Measurements from ENCODE around the gene MKLN1. TPM values are rescaled to one million over a fixed set of nuclear protein-coding genes. Genes with fewer than 3 reads are reported as not detected.

The MKLN1 gene
- total and polyA plus RNA-seq, 4 donors: 7.1 to 48.4 (median 25.5) TPM

GRCh38 chr7:131292141-131292905, 35.4 kb upstream of the MKLN1 start:
- no peak for TF ChIP-seq TAF1 (conservative IDR thresholded peaks at IDR 0.05)
- no peak for TF ChIP-seq HNF4G (IDR thresholded peaks at IDR 0.05)
- no peak for TF ChIP-seq RAD21 (IDR thresholded peaks at IDR 0.05)
- TF ChIP-seq ATF3 (IDR thresholded peaks at IDR 0.05): no peak
- TF ChIP-seq, protein P1, sequence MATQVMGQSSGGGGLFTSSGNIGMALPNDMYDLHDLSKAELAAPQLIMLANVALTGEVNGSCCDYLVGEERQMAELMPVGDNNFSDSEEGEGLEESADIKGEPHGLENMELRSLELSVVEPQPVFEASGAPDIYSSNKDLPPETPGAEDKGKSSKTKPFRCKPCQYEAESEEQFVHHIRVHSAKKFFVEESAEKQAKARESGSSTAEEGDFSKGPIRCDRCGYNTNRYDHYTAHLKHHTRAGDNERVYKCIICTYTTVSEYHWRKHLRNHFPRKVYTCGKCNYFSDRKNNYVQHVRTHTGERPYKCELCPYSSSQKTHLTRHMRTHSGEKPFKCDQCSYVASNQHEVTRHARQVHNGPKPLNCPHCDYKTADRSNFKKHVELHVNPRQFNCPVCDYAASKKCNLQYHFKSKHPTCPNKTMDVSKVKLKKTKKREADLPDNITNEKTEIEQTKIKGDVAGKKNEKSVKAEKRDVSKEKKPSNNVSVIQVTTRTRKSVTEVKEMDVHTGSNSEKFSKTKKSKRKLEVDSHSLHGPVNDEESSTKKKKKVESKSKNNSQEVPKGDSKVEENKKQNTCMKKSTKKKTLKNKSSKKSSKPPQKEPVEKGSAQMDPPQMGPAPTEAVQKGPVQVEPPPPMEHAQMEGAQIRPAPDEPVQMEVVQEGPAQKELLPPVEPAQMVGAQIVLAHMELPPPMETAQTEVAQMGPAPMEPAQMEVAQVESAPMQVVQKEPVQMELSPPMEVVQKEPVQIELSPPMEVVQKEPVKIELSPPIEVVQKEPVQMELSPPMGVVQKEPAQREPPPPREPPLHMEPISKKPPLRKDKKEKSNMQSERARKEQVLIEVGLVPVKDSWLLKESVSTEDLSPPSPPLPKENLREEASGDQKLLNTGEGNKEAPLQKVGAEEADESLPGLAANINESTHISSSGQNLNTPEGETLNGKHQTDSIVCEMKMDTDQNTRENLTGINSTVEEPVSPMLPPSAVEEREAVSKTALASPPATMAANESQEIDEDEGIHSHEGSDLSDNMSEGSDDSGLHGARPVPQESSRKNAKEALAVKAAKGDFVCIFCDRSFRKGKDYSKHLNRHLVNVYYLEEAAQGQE (IDR thresholded peaks at IDR 0.05): no peak
- TF ChIP-seq, protein P2, sequence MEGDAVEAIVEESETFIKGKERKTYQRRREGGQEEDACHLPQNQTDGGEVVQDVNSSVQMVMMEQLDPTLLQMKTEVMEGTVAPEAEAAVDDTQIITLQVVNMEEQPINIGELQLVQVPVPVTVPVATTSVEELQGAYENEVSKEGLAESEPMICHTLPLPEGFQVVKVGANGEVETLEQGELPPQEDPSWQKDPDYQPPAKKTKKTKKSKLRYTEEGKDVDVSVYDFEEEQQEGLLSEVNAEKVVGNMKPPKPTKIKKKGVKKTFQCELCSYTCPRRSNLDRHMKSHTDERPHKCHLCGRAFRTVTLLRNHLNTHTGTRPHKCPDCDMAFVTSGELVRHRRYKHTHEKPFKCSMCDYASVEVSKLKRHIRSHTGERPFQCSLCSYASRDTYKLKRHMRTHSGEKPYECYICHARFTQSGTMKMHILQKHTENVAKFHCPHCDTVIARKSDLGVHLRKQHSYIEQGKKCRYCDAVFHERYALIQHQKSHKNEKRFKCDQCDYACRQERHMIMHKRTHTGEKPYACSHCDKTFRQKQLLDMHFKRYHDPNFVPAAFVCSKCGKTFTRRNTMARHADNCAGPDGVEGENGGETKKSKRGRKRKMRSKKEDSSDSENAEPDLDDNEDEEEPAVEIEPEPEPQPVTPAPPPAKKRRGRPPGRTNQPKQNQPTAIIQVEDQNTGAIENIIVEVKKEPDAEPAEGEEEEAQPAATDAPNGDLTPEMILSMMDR (IDR thresholded peaks at IDR 0.05; ENCODE audit: low read depth, low read length, missing input control): no peak
- TF ChIP-seq MAX (IDR thresholded peaks at IDR 0.05): no peak
- TF ChIP-seq RXRA (IDR thresholded peaks at IDR 0.05): no peak
- no peak for TF ChIP-seq JUND (IDR thresholded peaks at IDR 0.05)
- TF ChIP-seq NR2F2 (IDR thresholded peaks at IDR 0.05): no peak
- TF ChIP-seq HNF4A (conservative IDR thresholded peaks at IDR 0.05): no peak
- TF ChIP-seq SP1 (IDR thresholded peaks at IDR 0.05): no peak
- no peak for TF ChIP-seq EGR1 (IDR thresholded peaks at IDR 0.05; ENCODE audit: low read depth in 2 of 2)
- H3K4me1 ChIP-seq (ENCODE audit: control insufficient read depth in 4 of 4, insufficient read depth in 4 of 4, low read length in 3 of 4): no peaks in the 10 kb centered on the region
- no peaks in the 10 kb centered on the region for H3K27me3 ChIP-seq (ENCODE audit: control insufficient read depth in 4 of 4, insufficient read depth in 4 of 4, low read length in 3 of 4)
- no peak overlapping the region for H3K9ac ChIP-seq (ENCODE audit: low read depth in 1 of 2, low read length in 2 of 2)
- no peaks in the 10 kb centered on the region for H3K36me3 ChIP-seq (ENCODE audit: control insufficient read depth in 4 of 4, insufficient read depth in 3 of 4, low read depth in 1 of 4, low read length in 3 of 4)
- no peak for DNase-seq (ENCODE audit: low spot score)
- H3K9me3 ChIP-seq (ENCODE audit: control insufficient read depth in 4 of 4, low read length in 3 of 4): no peaks in the 10 kb centered on the region
- no peak overlapping the region for H3K4me3 ChIP-seq (ENCODE audit: low read depth in 1 of 3, low read length in 3 of 3)
- no peak overlapping the region for H3K27ac ChIP-seq (ENCODE audit: low read depth in 1 of 2, low read length in 2 of 2)
- 90% methylated on average over 4 of the region's 4 CpGs for WGBS

- H3K4me3 ChIP-seq (ENCODE audit: low read depth in 1 of 3, low read length in 3 of 3): no peak overlapping the region
- WGBS: 98% methylated on average over 1 of the region's 1 CpG
- TF ChIP-seq MAX (IDR thresholded peaks at IDR 0.05) (no peak), TAF1 (conservative IDR thresholded peaks at IDR 0.05) (no peak), HNF4A (conservative IDR thresholded peaks at IDR 0.05) (no peak), JUND (IDR thresholded peaks at IDR 0.05) (no peak), RXRA (IDR thresholded peaks at IDR 0.05) (no peak), EGR1 (IDR thresholded peaks at IDR 0.05; ENCODE audit: low read depth in 2 of 2) (no peak), FOXA1 (IDR thresholded peaks at IDR 0.05) (no peak), NR2F2 (IDR thresholded peaks at IDR 0.05) (no peak), HNF4G (IDR thresholded peaks at IDR 0.05) (no peak), RAD21 (IDR thresholded peaks at IDR 0.05) (no peak), GABPA (IDR thresholded peaks at IDR 0.05 in 1 of 2, conservative IDR thresholded peaks at IDR 0.05 in 1 of 2) (no peak)
- no peaks in the 10 kb centered on the region for H3K9me3 ChIP-seq (ENCODE audit: control insufficient read depth in 4 of 4, low read length in 3 of 4)
- DNase-seq (ENCODE audit: low spot score): no peak
- H3K9ac ChIP-seq (ENCODE audit: low read depth in 1 of 2, low read length in 2 of 2): no peak overlapping the region
- no peaks in the 10 kb centered on the region for H3K36me3 ChIP-seq (ENCODE audit: control insufficient read depth in 4 of 4, insufficient read depth in 3 of 4, low read depth in 1 of 4, low read length in 3 of 4)
- no peak overlapping the region for H3K27ac ChIP-seq (ENCODE audit: low read depth in 1 of 2, low read length in 2 of 2)
- no peaks in the 10 kb centered on the region for H3K27me3 ChIP-seq (ENCODE audit: control insufficient read depth in 4 of 4, insufficient read depth in 4 of 4, low read length in 3 of 4)
- no peaks in the 10 kb centered on the region for H3K4me1 ChIP-seq (ENCODE audit: control insufficient read depth in 4 of 4, insufficient read depth in 4 of 4, low read length in 3 of 4)
Observed at GRCh38 chr7:131293018-131293417, 34.7 kb upstream of the MKLN1 start.
